ENCODE measurements around the gene RPL22L1.
"Not testable (repeated sequence)": the region's sequence is repeated elsewhere in the genome, so short reads cannot be mapped to it uniquely, and the experiment has no call there.

The RPL22L1 gene

GRCh38 chr3:170869645-170870593 is at the start of gene RPL22L1:
Gene RPL22L1 (minus strand): TSS chr3:170870195. CDS start chr3:170870167, 28 bp downstream.
- DNase-seq, result no peak

DNA sequence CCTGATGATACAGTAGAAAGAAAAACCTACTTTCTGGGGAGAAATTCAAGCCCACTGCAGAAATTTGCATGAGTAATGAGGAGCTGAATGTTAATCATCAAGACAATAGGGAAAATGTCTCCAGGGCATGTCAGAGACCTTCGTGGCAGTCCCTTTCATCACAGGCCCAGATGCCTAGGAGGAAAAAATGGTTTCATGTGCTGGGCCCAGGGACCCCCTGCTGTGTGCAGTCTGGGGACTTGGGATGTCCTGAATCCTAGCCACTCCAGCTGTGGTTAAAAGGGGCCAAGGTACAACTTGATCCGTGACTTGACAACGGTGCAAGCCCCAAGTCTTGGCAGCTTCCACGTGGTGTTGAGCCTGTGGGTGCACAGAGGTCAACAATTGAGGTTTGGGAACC is 48.7 kb upstream of the RPL22L1 start:
- no peak for DNase-seq

DNA sequence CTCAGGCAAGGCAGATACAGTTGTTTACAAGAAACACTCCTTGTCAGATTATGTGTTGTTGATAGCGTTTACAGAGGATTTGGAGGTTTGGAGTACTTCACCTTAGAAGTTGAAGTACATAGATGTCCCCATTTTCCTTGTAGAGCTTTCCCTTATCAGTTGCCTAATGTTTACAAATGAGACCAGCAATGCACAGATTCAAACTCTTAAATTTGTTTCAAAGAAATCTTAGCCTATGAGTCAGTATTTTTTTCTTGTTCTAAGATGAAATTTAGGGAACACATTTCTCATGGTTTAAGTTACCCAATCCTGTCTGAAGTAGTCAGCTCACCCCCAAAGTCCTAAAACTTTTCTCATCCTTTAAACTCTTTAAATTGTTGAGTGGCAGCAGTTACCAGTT is 44.7 kb upstream of the RPL22L1 start:
- no peak for DNase-seq

GRCh38 chr3:170914212-170914611 is 44.2 kb upstream of the RPL22L1 start:
- no peak for DNase-seq

- DNase-seq, result no peak
Observed at GRCh38 chr3:170911051-170911450, 41.1 kb upstream of the RPL22L1 start.

DNA sequence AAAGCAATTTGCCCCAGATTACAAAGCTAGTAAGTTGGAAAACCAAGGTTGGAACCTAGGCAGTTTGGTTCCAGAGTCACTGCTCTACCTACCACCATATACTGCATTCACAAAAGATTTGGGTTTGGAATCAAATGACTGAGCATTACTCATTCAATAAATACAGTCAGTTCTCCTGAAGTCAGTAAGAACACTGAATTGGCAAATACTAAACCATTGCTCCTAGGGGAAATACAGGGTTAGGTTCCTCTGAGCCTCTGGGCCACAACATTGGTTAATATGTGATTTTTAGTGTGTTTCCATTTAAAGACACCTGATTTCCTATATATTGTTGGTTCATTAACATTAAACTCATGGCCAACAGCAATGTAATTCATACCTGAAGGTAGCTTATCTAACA is 40.5 kb upstream of the RPL22L1 start:
- no peak for DNase-seq

GRCh38 chr3:170909129-170909903 is 39.3 kb upstream of the RPL22L1 start:
- no peak for DNase-seq

DNA sequence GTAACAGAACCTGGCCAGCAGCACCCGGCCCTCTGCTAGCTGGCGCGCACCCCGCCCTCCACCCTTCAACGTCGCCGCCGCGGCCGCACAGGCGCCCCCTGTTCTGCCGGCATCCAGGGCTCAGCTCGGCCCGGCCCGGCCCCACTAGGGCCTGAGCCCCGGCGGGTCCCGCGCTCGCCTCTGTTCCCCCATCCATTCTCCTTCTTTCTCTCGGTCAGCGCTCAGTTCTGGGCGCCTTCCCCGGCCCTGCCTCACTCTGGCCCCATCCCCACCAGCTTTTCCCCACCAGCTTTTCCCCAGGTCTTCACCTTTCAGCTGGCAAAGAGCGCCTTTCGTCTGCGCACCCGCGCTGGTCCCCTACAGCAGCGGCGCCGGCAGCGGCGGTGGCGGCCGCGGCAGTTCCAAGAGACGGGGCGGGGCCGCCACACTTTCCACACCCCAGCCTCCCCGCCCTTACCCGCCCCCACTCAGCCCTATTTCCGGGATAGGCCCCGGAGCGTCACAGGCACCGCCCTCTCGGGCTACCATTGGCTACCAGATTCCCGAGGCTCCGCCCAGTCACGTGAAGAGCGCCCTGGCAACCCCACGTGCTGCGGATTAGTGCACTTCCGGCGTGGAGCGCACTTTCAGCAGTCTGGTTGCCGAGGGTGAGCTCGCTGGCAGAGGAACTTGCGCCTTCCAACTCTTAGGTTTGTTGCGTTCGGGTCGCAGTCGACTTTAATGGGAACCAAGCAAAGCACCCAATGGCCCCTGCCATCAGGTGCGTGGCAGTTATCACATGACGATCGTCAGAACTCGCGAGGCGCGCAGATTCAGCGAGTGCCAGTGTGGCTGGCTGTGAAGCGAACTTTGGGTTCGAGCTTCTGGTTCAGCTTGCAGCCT is 38.5 kb upstream of the RPL22L1 start, which contains the start of gene EIF5A2:
TSS of gene EIF5A2 (minus strand) at position 403 of the 882 bp plus-strand sequence. CDS start 831 bp downstream, outside the sequence.
- DNase-seq, result peak; percentile 99

- DNase-seq, result no peak
Observed at GRCh38 chr3:170907637-170908234, 37.7 kb upstream of the RPL22L1 start.

- no peak for DNase-seq
Observed at GRCh38 chr3:170905862-170906261, 35.9 kb upstream of the RPL22L1 start.

- no peak for DNase-seq
Observed at GRCh38 chr3:170903123-170903522, 33.1 kb upstream of the RPL22L1 start.

DNA sequence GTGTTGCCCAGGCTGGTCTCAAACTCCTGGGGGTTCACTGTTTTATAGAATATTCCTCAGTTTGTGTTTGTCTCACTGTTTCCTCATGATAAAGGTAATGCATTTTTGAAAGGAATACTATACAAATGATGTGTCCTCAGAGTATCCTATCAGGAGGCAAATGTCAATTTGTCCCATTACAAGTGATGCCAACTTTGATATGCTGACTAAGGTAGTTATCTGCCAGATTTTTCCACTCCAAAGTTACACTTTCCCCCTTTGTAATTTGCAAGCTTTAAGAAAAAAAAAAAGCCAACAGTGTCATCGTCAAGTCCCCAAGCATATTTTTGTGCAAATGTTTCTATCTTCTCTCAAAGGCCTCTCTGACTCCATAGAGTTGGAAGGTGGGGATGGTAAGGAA is 29.5 kb upstream of the RPL22L1 start:
- no peak for DNase-seq

GRCh38 chr3:170897978-170898377 is 28.0 kb upstream of the RPL22L1 start:
- DNase-seq, result no peak

DNA sequence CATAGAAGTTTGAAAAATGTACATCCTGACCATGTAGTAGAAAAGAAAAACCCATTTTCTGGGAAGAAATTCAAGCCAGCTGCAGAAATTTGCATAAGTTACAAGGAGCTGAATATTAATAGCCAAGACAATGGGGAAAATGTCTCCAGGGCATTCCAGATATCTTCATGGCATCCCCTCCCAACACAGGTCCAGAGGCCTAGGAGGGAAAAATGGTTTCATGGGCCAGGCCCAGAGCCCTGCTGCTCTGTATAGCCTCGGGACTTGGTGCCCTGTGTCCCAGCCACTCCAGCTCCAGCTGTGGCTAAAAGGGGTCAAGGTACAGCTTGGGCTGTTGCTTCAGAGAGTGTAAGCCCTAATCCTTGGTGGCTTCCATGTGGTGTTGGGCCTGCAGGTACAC is 27.2 kb upstream of the RPL22L1 start:
- not testable (repeated sequence) for DNase-seq

DNA sequence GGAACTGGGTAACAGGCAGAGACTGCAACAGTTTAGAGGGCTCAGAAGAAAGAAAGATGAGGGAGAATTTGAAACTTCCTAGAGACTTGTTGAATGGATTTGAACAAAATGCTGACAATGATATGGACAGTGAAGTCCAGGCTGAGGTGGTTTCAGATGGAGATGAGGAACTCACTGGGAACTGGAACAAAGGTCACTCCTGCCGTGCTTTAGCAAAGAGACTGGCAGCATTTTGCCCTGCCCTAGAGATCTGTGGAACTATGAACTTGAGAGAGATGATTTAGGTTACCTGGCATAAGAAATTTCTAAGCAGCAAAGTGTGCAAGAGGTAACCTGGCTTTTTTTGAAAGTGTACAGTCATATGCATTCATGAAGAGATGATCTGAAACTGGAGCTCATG is 26.8 kb upstream of the RPL22L1 start:
- no peak for DNase-seq

DNA sequence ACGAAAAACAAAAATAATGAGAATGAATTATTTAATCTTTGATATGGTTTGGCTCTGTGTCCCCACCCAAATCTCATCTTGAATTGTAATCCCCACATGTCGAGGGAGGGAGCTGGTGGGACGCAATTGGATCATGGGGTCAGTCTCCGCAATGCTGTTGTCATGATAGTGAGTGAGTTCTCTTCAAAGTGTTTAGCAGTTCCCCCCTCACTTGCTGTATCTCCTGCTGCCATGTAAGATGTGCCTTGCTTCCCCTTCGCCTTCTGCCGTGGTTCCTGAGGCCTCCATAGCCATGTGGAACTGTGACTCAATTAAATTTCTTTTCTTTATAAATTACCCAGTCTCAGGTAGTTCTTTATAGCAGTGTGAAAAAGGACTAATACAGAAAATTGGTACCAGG is 26.3 kb upstream of the RPL22L1 start:
- not testable (repeated sequence) for DNase-seq

DNA sequence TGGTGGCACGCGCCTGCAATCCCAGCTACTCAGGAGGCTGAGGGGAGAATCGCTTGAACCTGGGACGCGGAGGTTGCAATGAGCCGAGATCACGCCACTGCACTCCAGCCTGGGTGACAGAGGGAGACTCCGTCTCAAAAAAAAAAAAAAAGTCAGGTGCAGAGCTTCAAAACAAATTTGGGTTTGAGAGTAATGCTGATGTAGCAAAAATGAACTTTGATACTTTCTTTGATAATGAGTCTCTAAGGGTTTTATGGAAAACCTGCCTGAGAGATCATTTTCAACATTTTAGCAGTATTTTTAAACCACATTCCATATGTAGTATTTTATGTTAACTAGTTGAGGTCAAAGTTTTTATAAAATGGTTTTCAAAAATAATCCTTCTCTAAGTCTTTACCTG is 23.9 kb upstream of the RPL22L1 start:
- DNase-seq, result no peak

- DNase-seq, result no peak
Observed at GRCh38 chr3:170889630-170890029, 19.6 kb upstream of the RPL22L1 start.

- DNase-seq, result no peak
Observed at GRCh38 chr3:170889132-170889531, 19.1 kb upstream of the RPL22L1 start.

- DNase-seq, result not testable (repeated sequence)
Observed at GRCh38 chr3:170884109-170884930, 14.3 kb upstream of the RPL22L1 start.

GRCh38 chr3:170878688-170879087 is 8.7 kb upstream of the RPL22L1 start:
- DNase-seq, result not testable (repeated sequence)

Measured in NCI-H510A (cell line).